B cell (primary cell): ENCODE data around the gene SLC7A6OS. TPM values are rescaled to one million over a fixed set of nuclear protein-coding genes. Genes with fewer than 3 reads are reported as not detected.

Experiments
- ATAC-seq: fragments of 200-7000 bp; cut with Tn5 transposase; one replicate; pipeline ENCODE4 v1.10.0; 2021; ENCODE audit warnings: low read depth, mild to moderate bottlenecking, moderate number of reproducible peaks, moderate library complexity
- CTCF ChIA-PET: fragments of 350-600 bp; sonication (Branson Sonifier 250); formaldehyde crosslinking; loops from one replicate; lab custom pipeline; 2021; ENCODE audit warnings: antibody characterized with exemption, inconsistent platforms; lab: Charles Lee
- POLR2A ChIA-PET: fragments of 350-600 bp; sonication (Branson Sonifier 250); formaldehyde crosslinking; loops from one replicate; lab custom pipeline; 2021; ENCODE audit warnings: antibody characterized with exemption; lab: Charles Lee
- DNase-seq: peaks from one replicate; pipeline ENCODE4 v3.0.0; 2013
- H2AFZ ChIP-seq: 2 replicates; pipeline ENCODE4 v1.6.1; 2012; ENCODE audit warnings: mild to moderate bottlenecking, low read depth, low read length; ENCODE audit not compliant: insufficient read depth, poor library complexity, severe bottlenecking
- H3K27ac ChIP-seq, 2 donors: 1 replicate in 1 of 2; 2 replicates in 1 of 2; pipeline ENCODE4 v1.5.1; 2012 to 2013; ENCODE audit warnings: low read length in 2 of 2, mild to moderate bottlenecking in 2 of 2, moderate library complexity in 1 of 2
- H3K27me3 ChIP-seq, 4 experiments: fragments of 200-600 bp in 1 of 4; sonication (generic) in 1 of 4; replicated peaks in 1 of 4; 1 replicate in 2 of 4; 2 replicates in 2 of 4; pipeline versions ENCODE4 v1.6.1 to v1.7.0; 2013 to 2016; ENCODE audit warnings: low read length in 3 of 4, mild to moderate bottlenecking in 2 of 4, mixed read lengths in 1 of 4, moderate library complexity in 1 of 4; ENCODE audit not compliant: insufficient read depth in 4 of 4, control insufficient read depth in 3 of 4; ENCODE audit errors: control extremely low read depth in 1 of 4
- H3K36me3 ChIP-seq, 2 experiments: replicated peaks in 1 of 2; 1 replicate in 1 of 2; 2 replicates in 1 of 2; pipeline versions ENCODE4 v1.6.1 to v1.7.1; 2013; ENCODE audit warnings: low read length in 1 of 2; ENCODE audit not compliant: insufficient read depth in 2 of 2, control insufficient read depth in 1 of 2; ENCODE audit errors: control extremely low read depth in 1 of 2, extremely low read depth in 1 of 2
- H3K4me1 ChIP-seq, 2 donors: fragments of 200-600 bp in 1 of 2; sonication (generic) in 1 of 2; 1 replicate in 1 of 2; 2 replicates in 1 of 2; pipeline versions ENCODE4 v1.5.1 to v1.6.1; 2013 to 2017; ENCODE audit warnings: low read length in 2 of 2; ENCODE audit not compliant: control insufficient read depth in 2 of 2, insufficient read depth in 2 of 2
- H3K4me2 ChIP-seq: replicated peaks from 2 replicates; pipeline ENCODE3; 2012; ENCODE audit warnings: mild to moderate bottlenecking, low read depth, low read length; ENCODE audit not compliant: poor library complexity, severe bottlenecking
- H3K4me3 ChIP-seq, 5 experiments: fragments of 200-600 bp in 1 of 5; sonication (generic) in 1 of 5; 1 replicate in 3 of 5; 2 replicates in 2 of 5; pipeline versions ENCODE4 v1.5.1 to v1.7.0; 2011 to 2016; ENCODE audit warnings: low read length in 4 of 5, mild to moderate bottlenecking in 4 of 5, low read depth in 2 of 5, control low read depth in 1 of 5, moderate library complexity in 1 of 5; ENCODE audit not compliant: insufficient read depth in 1 of 5; ENCODE audit errors: control extremely low read depth in 1 of 5, extremely low read depth in 1 of 5
- H3K79me2 ChIP-seq: fragments of 200-600 bp; sonication (generic); one replicate; pipeline ENCODE4 v1.6.0; 2016; ENCODE audit warnings: low read length; ENCODE audit not compliant: control insufficient read depth, insufficient read depth
- H3K9ac ChIP-seq: fragments of 200-600 bp; sonication (generic); 2 replicates; pipeline ENCODE4 v1.6.1; 2017; ENCODE audit warnings: mild to moderate bottlenecking, low read length, moderate library complexity
- H3K9me3 ChIP-seq, 3 donors: one replicate each; pipeline versions ENCODE4 v1.6.1 to v1.7.1; 2013; ENCODE audit warnings: low read length in 2 of 3; ENCODE audit not compliant: control insufficient read depth in 2 of 3, insufficient read depth in 1 of 3; ENCODE audit errors: control extremely low read depth in 1 of 3
- H4K20me1 ChIP-seq: 2 replicates; pipeline ENCODE4 v1.6.0; 2012; ENCODE audit warnings: mild to moderate bottlenecking, low read length; ENCODE audit not compliant: insufficient read depth, control insufficient read depth, poor library complexity, severe bottlenecking
- H3K27ac Mint-ChIP-seq: one replicate; pipeline ENCODE4 v1.8.0; 2021; ENCODE audit warnings: mixed read lengths
- H3K27me3 Mint-ChIP-seq: one replicate; pipeline ENCODE4 v1.8.0; 2021; ENCODE audit warnings: mixed read lengths
- H3K4me1 Mint-ChIP-seq: one replicate; pipeline ENCODE4 v1.8.0; 2021; ENCODE audit warnings: mixed read lengths
- H3K4me3 Mint-ChIP-seq: one replicate; pipeline ENCODE4 v1.8.0; 2021; ENCODE audit warnings: mixed read lengths
- H3K9me3 Mint-ChIP-seq: one replicate; pipeline ENCODE4 v1.8.0; 2022; ENCODE audit warnings: mixed read lengths; ENCODE audit not compliant: insufficient read depth
- CTCF ChIP-seq: fragments of 200-600 bp; IDR thresholded peaks from one replicate; pipeline ENCODE4 v1.8.0; 2022; ENCODE audit warnings: antibody characterized with exemption, mild to moderate bottlenecking
- EZH2 ChIP-seq: IDR thresholded peaks from 2 replicates; pipeline ENCODE4 v1.6.1; 2012; ENCODE audit warnings: borderline replicate concordance, low read depth, mild to moderate bottlenecking, moderate library complexity, low read length; ENCODE audit not compliant: insufficient read depth, poor library complexity, severe bottlenecking
- WGBS: methylation state at CpG from one replicate; pipeline ENCODE4 v1.1.5; 2013; ENCODE audit warnings: missing lambda C conversion rate; ENCODE audit not compliant: insufficient coverage; 5-methylcytosine and 5-hydroxymethylcytosine counted together
- intact Hi-C: fragments of 100-400 bp; cut with micrococcal nuclease; formaldehyde crosslinking; loops from one replicate; pipeline ENCODE4 v1.10.0; 2022
- polyA plus RNA-seq: library from polyadenylated mRNA; depleted of rRNA; stranded (reverse); fragments of >200 nt; gene quantifications from 2 replicates; pipeline ENCODE4 v1.2.3, GENCODE V29; 2012
- total RNA-seq, 2 donors: library from RNA; stranded (reverse); fragments of 120-200 nt in 1 of 2; gene quantifications; 1 replicate in 1 of 2; 2 replicates in 1 of 2; pipeline versions ENCODE4 v1.2.3 to v1.2.4, GENCODE V29; 2013 to 2022

SLC7A6OS gene
- total and polyA plus RNA-seq, 2 donors (not counting 1 experiment from before 2014, with no cell fraction given) = 9.9 to 54.1 TPM

GRCh38 chr16:68328151-68328859 is 17.6 kb upstream of the SLC7A6OS start:
- Histone ChIP-seq H3K4me2 (no peak overlapping the region), H4K20me1 (no peaks in the 10 kb centered on the region), H3K4me3 (no peak overlapping the region), H3K27ac (no peak overlapping the region), H3K27me3 (no peaks in the 10 kb centered on the region), H3K79me2 (peaks cover 2% of the 10 kb centered on the region), H3K9me3 (no peaks in the 10 kb centered on the region), H3K9ac (no peak overlapping the region), H3K4me1 (peaks cover 11 to 16% of the 10 kb centered on the region in 2 donors), H3K36me3 (peaks cover 0 to 21% of the 10 kb centered on the region in 2 experiments), H2AFZ (no peak overlapping the region)
- Mint-ChIP-seq H3K4me3 (no peak overlapping the region), H3K9me3 (no peaks in the 10 kb centered on the region), H3K27me3 (no peaks in the 10 kb centered on the region), H3K27ac (no peak overlapping the region), H3K4me1 (peaks cover 14% of the 10 kb centered on the region)
- peak; percentile 96 for TF ChIP-seq CTCF
- no peak for TF ChIP-seq EZH2
- intact Hi-C loops = loop anchor here (1.0 to 2.0 kb wide), 4 partner anchors 18 to 91 kb away; partner anchors contain the start of gene SLC7A6OS
- POLR2A ChIA-PET = interaction anchor here (0.5 to 0.7 kb wide), 2 partner anchors 41 to 57 kb away, joined by 3 read pairs; no protein-coding TSS in a partner anchor
- ATAC-seq (peak; percentile 99), DNase-seq (peak; percentile 86)
- CTCF ChIA-PET = interaction anchor here (0.6 to 17.5 kb wide), 24 partner anchors 9 to 256 kb away, joined by 3 to 554 read pairs (median 6); partner anchors contain the start of genes ESRP2, PLA2G15, PRMT7 and SLC7A6
- 50% methylated on average over 8 of the region's 13 CpGs for WGBS
